Ishikawa (cell line): ENCODE results near the gene MGAT4C.

Source experiments
- CEBPB ChIP-seq: IDR thresholded peaks from 2 replicates; pipeline ENCODE4 v1.6.1; 2012
- CREB1 ChIP-seq: IDR thresholded peaks from 2 replicates; pipeline ENCODE4 v1.6.1; 2012; ENCODE audit warnings: low read depth
- EGR1 ChIP-seq: IDR thresholded peaks from 2 replicates; pipeline ENCODE4 v1.6.1; 2012
- EP300 ChIP-seq: IDR thresholded peaks from 2 replicates; pipeline ENCODE4 v1.6.1; 2012; ENCODE audit warnings: borderline replicate concordance
- FOXM1 ChIP-seq: IDR thresholded peaks from 2 replicates; pipeline ENCODE4 v1.6.1; 2012; ENCODE audit warnings: low read depth, borderline replicate concordance
- MAX ChIP-seq: IDR thresholded peaks from 2 replicates; pipeline ENCODE4 v1.6.1; 2012
- NFIC ChIP-seq: IDR thresholded peaks from 2 replicates; pipeline ENCODE4 v1.6.1; 2012
- RAD21 ChIP-seq: IDR thresholded peaks from 2 replicates; pipeline ENCODE4 v1.6.1; 2012; ENCODE audit warnings: low read depth
- TAF1 ChIP-seq: IDR thresholded peaks from 2 replicates; pipeline ENCODE4 v1.6.1; 2012; ENCODE audit warnings: low read depth, mild to moderate bottlenecking
- TCF12 ChIP-seq: IDR thresholded peaks from 2 replicates; pipeline ENCODE4 v1.6.1; 2012; ENCODE audit warnings: low read depth
- TEAD4 ChIP-seq: IDR thresholded peaks from 2 replicates; pipeline ENCODE4 v1.6.1; 2012
- YY1 ChIP-seq: IDR thresholded peaks from 2 replicates; pipeline ENCODE4 v1.6.1; 2012; ENCODE audit warnings: low read depth
- ZBTB7A ChIP-seq: IDR thresholded peaks from 2 replicates; pipeline ENCODE4 v1.6.1; 2012; ENCODE audit warnings: low read depth
- TF ChIP-seq, protein P1 (sequence below): IDR thresholded peaks from 2 replicates; pipeline ENCODE4 v1.6.1; 2012
- TF ChIP-seq, protein P2 (sequence below): IDR thresholded peaks from 2 replicates; pipeline ENCODE4 v1.6.1; 2012; ENCODE audit warnings: low read depth, mild to moderate bottlenecking

Gene MGAT4C

DNA sequence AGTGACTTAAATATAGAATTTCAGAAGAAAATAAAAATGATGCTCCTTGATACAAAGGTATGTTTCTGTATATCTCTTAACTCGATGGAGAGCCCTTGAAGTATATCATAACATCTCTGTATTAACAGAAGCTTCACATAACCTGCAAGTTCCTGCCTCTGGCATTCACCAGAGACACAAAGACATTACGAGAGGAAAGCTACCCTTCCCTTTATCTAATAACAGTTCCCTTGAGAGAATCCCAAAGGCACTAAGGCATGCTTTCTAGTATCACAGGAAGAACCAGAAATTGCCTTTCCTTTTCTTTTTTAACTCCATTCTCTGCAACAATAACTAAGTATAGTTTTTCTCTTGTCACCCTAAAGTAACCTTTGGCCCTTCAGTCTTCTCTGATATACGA is 164.5 kb downstream of the MGAT4C start:
- TF ChIP-seq, protein P1, sequence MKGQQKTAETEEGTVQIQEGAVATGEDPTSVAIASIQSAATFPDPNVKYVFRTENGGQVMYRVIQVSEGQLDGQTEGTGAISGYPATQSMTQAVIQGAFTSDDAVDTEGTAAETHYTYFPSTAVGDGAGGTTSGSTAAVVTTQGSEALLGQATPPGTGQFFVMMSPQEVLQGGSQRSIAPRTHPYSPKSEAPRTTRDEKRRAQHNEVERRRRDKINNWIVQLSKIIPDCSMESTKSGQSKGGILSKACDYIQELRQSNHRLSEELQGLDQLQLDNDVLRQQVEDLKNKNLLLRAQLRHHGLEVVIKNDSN = no peak
- TF ChIP-seq CREB1 (no peak), MAX (no peak), FOXM1 (no peak), TAF1 (no peak)
- TF ChIP-seq, protein P2, sequence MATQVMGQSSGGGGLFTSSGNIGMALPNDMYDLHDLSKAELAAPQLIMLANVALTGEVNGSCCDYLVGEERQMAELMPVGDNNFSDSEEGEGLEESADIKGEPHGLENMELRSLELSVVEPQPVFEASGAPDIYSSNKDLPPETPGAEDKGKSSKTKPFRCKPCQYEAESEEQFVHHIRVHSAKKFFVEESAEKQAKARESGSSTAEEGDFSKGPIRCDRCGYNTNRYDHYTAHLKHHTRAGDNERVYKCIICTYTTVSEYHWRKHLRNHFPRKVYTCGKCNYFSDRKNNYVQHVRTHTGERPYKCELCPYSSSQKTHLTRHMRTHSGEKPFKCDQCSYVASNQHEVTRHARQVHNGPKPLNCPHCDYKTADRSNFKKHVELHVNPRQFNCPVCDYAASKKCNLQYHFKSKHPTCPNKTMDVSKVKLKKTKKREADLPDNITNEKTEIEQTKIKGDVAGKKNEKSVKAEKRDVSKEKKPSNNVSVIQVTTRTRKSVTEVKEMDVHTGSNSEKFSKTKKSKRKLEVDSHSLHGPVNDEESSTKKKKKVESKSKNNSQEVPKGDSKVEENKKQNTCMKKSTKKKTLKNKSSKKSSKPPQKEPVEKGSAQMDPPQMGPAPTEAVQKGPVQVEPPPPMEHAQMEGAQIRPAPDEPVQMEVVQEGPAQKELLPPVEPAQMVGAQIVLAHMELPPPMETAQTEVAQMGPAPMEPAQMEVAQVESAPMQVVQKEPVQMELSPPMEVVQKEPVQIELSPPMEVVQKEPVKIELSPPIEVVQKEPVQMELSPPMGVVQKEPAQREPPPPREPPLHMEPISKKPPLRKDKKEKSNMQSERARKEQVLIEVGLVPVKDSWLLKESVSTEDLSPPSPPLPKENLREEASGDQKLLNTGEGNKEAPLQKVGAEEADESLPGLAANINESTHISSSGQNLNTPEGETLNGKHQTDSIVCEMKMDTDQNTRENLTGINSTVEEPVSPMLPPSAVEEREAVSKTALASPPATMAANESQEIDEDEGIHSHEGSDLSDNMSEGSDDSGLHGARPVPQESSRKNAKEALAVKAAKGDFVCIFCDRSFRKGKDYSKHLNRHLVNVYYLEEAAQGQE = no peak

GRCh38 chr12:86081843-86082242 is 174.3 kb downstream of the MGAT4C start:
- TF ChIP-seq ZBTB7A (no peak), CREB1 (no peak), TAF1 (no peak), MAX (no peak), TEAD4 (no peak), NFIC (no peak), RAD21 (no peak), EGR1 (no peak), EP300 (no peak), CEBPB (no peak), FOXM1 (no peak), YY1 (no peak), TCF12 (no peak)
- TF ChIP-seq, protein P2 = no peak
- TF ChIP-seq, protein P1 = no peak

- TF ChIP-seq, protein P2 = no peak
- TF ChIP-seq TCF12 (no peak), RAD21 (no peak), TEAD4 (no peak), ZBTB7A (no peak), CEBPB (no peak)
- TF ChIP-seq, protein P1 = no peak
These were observed 198.9 kb downstream of the MGAT4C start for GRCh38 chr12:86057092-86057845.

- TF ChIP-seq TAF1 (no peak), ZBTB7A (no peak), FOXM1 (no peak), TEAD4 (no peak), NFIC (no peak), YY1 (no peak), TCF12 (no peak), RAD21 (no peak), CREB1 (no peak), MAX (no peak), EGR1 (no peak)
- TF ChIP-seq, protein P2 = no peak
- TF ChIP-seq, protein P1 = no peak
These were observed 203.3 kb downstream of the MGAT4C start for GRCh38 chr12:86052921-86053320.
